ENCODE results near the gene PNN. TPM values are rescaled to one million over a fixed set of nuclear protein-coding genes. Genes with fewer than 3 reads are reported as not detected.
"Not testable (repeated sequence)": the region's sequence is repeated elsewhere in the genome, so short reads cannot be mapped to it uniquely, and the experiment has no call there.

Gene PNN
- total RNA-seq, 2 donors from 2014 or later, result 34.6 to 52.4 TPM

GRCh38 chr14:39203659-39204606 lies 28.9 kb downstream of the PNN start:
- no peaks in the 10 kb centered on the region for H3K4me1 ChIP-seq
- no peak overlapping the region for H3K9ac ChIP-seq (ENCODE audit: low read depth in 2 of 2, low read length in 2 of 2)
- H3K27me3 ChIP-seq, result no peaks in the 10 kb centered on the region
- H3K36me3 ChIP-seq, result no peaks in the 10 kb centered on the region
- no peak overlapping the region for H3K4me3 ChIP-seq
- intact Hi-C loops (cut with DNase I), result no loop called here
- TF ChIP-seq, protein P1, sequence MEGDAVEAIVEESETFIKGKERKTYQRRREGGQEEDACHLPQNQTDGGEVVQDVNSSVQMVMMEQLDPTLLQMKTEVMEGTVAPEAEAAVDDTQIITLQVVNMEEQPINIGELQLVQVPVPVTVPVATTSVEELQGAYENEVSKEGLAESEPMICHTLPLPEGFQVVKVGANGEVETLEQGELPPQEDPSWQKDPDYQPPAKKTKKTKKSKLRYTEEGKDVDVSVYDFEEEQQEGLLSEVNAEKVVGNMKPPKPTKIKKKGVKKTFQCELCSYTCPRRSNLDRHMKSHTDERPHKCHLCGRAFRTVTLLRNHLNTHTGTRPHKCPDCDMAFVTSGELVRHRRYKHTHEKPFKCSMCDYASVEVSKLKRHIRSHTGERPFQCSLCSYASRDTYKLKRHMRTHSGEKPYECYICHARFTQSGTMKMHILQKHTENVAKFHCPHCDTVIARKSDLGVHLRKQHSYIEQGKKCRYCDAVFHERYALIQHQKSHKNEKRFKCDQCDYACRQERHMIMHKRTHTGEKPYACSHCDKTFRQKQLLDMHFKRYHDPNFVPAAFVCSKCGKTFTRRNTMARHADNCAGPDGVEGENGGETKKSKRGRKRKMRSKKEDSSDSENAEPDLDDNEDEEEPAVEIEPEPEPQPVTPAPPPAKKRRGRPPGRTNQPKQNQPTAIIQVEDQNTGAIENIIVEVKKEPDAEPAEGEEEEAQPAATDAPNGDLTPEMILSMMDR (IDR thresholded peaks at IDR 0.05), result no peak
- H3K27ac ChIP-seq, result no peak overlapping the region
- DNase-seq, result peak; percentile 31
- H3K9me3 ChIP-seq, result no peaks in the 10 kb centered on the region

- H3K9me3 ChIP-seq; DNase-seq; H3K27ac ChIP-seq; H3K4me1 ChIP-seq; H3K9ac ChIP-seq (ENCODE audit: low read depth in 2 of 2, low read length in 2 of 2); H3K36me3 ChIP-seq; H3K4me3 ChIP-seq; H3K27me3 ChIP-seq; intact Hi-C loops (cut with DNase I): not testable (repeated sequence)
These were observed 32.4 kb downstream of the PNN start for GRCh38 chr14:39207430-39207829.

DNA sequence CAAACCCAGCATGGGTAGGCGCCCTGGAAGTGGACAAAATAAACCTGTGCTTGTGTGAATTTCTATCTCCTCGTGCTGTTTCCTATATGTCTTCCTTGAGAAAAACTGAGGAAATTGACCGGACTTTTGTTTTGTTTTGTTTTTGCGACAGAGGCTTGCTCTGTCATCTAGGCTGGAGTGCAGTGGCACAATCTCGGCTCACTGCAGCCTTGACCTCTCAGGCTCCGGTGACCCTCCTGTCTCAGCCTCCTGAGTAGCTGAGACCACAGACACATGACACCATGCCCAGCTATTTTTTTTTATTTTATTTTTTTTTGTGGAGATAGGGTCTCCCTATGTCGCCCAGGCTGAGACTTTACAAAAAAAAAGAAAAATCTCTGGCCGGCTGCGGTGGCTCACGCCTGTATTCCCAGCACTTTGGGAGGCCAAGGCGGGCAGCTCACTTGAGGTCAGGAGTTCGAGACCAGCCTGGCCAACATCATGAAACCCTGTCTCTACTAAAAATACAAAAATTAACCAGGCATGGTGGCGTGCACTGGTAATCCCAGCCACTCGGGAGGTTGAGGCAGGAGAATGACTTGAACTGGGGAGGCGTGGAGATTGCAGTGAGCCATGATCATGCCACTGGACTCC lies 36.2 kb downstream of the PNN start:
- intact Hi-C loops (cut with DNase I), result no loop called here
- Histone ChIP-seq H3K27ac (no peak overlapping the region), H3K4me3 (no peak overlapping the region), H3K36me3 (no peaks in the 10 kb centered on the region), H3K27me3 (no peaks in the 10 kb centered on the region), H3K9me3 (no peaks in the 10 kb centered on the region), H3K4me1 (no peaks in the 10 kb centered on the region), H3K9ac (ENCODE audit: low read depth in 2 of 2, low read length in 2 of 2) (no peak overlapping the region)
- TF ChIP-seq, protein P1 (IDR thresholded peaks at IDR 0.05), result no peak
- DNase-seq, result no peak

- H3K9ac ChIP-seq (ENCODE audit: low read depth in 2 of 2, low read length in 2 of 2), result no peak overlapping the region
These were observed 37.0 kb downstream of the PNN start for GRCh38 chr14:39212034-39212433.

GRCh38 chr14:39212693-39213092 lies 37.6 kb downstream of the PNN start:
- TF ChIP-seq, protein P1 (IDR thresholded peaks at IDR 0.05), result no peak
- no peak for DNase-seq

More at GRCh38 chr14:39212034-39212433, 37.0 kb downstream of the PNN start:
- Histone ChIP-seq H3K27ac (no peak overlapping the region), H3K36me3 (no peaks in the 10 kb centered on the region), H3K27me3 (no peaks in the 10 kb centered on the region), H3K4me1 (no peaks in the 10 kb centered on the region), H3K9me3 (no peaks in the 10 kb centered on the region), H3K4me3 (no peak overlapping the region)
- DNase-seq, result no peak
- intact Hi-C loops (cut with DNase I), result no loop called here
- TF ChIP-seq, protein P1 (IDR thresholded peaks at IDR 0.05), result no peak

More at GRCh38 chr14:39212693-39213092, 37.6 kb downstream of the PNN start:
- no peak overlapping the region for H3K4me3 ChIP-seq
- no peaks in the 10 kb centered on the region for H3K36me3 ChIP-seq
- no peak overlapping the region for H3K27ac ChIP-seq
- intact Hi-C loops (cut with DNase I), result no loop called here
- no peaks in the 10 kb centered on the region for H3K27me3 ChIP-seq
- H3K9ac ChIP-seq (ENCODE audit: low read depth in 2 of 2, low read length in 2 of 2), result no peak overlapping the region
- no peaks in the 10 kb centered on the region for H3K4me1 ChIP-seq
- H3K9me3 ChIP-seq, result no peaks in the 10 kb centered on the region

Measured in colonic mucosa (tissue), 4 donors.